GM12891 (cell line): Measurements from ENCODE around the gene RNF167.

ENCODE experiments used
- DNase-seq: peaks from one replicate; pipeline ENCODE4 v3.0.0; 2011; ENCODE audit warnings: low spot score; ENCODE audit not compliant: insufficient read length
- FAIRE-seq: peaks from 2 replicates; lab custom pipeline; 2011; peaks lifted over from hg19 to GRCh38; lab: Jason Lieb, UNC
- PAX5 ChIP-seq: IDR thresholded peaks from 2 replicates; pipeline ENCODE4 v1.6.1; 2011; ENCODE audit warnings: low read length, moderate library complexity, mild to moderate bottlenecking; ENCODE audit not compliant: insufficient read depth, severe bottlenecking
- POLR2A ChIP-seq: IDR thresholded peaks from 2 replicates; pipeline ENCODE4 v1.6.1; 2011; ENCODE audit warnings: low read depth, low read length, control low read depth
- POLR2AphosphoS5 ChIP-seq: IDR thresholded peaks from 2 replicates; pipeline ENCODE4 v1.6.1; 2011; ENCODE audit warnings: low read depth, low read length, control low read depth
- POU2F2 ChIP-seq: IDR thresholded peaks from 2 replicates; pipeline ENCODE4 v1.6.1; 2011; ENCODE audit warnings: low read depth, mild to moderate bottlenecking, control low read depth, low read length, moderate library complexity
- SPI1 ChIP-seq: IDR thresholded peaks from 2 replicates; pipeline ENCODE4 v1.6.1; 2011; ENCODE audit warnings: low read depth, low read length, control low read depth
- TAF1 ChIP-seq: IDR thresholded peaks from 2 replicates; pipeline ENCODE4 v1.6.1; 2011; ENCODE audit warnings: low read depth, low read length, control low read depth

Gene RNF167

GRCh38 chr17:4944554-4945175, 4.6 kb downstream of the RNF167 start:
- DNase-seq (no peak), FAIRE-seq (no peak)
- TF ChIP-seq PAX5 (no peak), TAF1 (peak; percentile 17), SPI1 (peak; percentile 7; the same call in 1 of the 2 replicates), POLR2AphosphoS5 (peak; percentile 92), POLR2A (peak; percentile 84), POU2F2 (peak; percentile 96)

- FAIRE-seq (peak; percentile 94), DNase-seq (no peak)
- TF ChIP-seq POLR2A: peak; percentile 80
- peak; percentile 34 for TF ChIP-seq POLR2AphosphoS5
- TF ChIP-seq TAF1: peak; percentile 10
- TF ChIP-seq PAX5: no peak
- TF ChIP-seq SPI1: no peak
- peak; percentile 87; the same call in 1 of the 2 replicates for TF ChIP-seq POU2F2
Observed at GRCh38 chr17:4945176-4945943, 5.3 kb downstream of the RNF167 start.

GRCh38 chr17:4945944-4946280, 5.8 kb downstream of the RNF167 start:
- no peak for DNase-seq
- TF ChIP-seq POLR2A: peak; percentile 6; the same call in 1 of the 2 replicates
- peak; percentile 43; the same call in 1 of the 2 replicates for TF ChIP-seq POLR2AphosphoS5
- TF ChIP-seq POU2F2: peak; percentile 26; the same call in 1 of the 2 replicates
- no peak for TF ChIP-seq PAX5

GRCh38 chr17:4946312-4946976, 6.4 kb downstream of the RNF167 start:
- DNase-seq: no peak
- TF ChIP-seq POLR2A (peak; percentile 21), SPI1 (peak; percentile 93), TAF1 (no peak), POLR2AphosphoS5 (peak; percentile 16; the same call in 1 of the 2 replicates), POU2F2 (no peak)
- peak; percentile 74 for FAIRE-seq

More at GRCh38 chr17:4945944-4946280, 5.8 kb downstream of the RNF167 start:
- FAIRE-seq: no peak

GRCh38 chr17:4947010-4947410, 6.9 kb downstream of the RNF167 start:
- FAIRE-seq (no peak), DNase-seq (no peak)
- TF ChIP-seq POLR2AphosphoS5 (peak; percentile 26; the same call in 1 of the 2 replicates), TAF1 (0 out of 2 replicates have a peak, but pooled peaks have one; percentile 14), SPI1 (peak; percentile 56), PAX5 (no peak), POU2F2 (0 out of 2 replicates have a peak, but pooled peaks have one; percentile 12), POLR2A (0 out of 2 replicates have a peak, but pooled peaks have one; percentile 36)

GRCh38 chr17:4947411-4948165, 7.5 kb downstream of the RNF167 start:
- FAIRE-seq: no peak
- peak; percentile 53 for DNase-seq
- TF ChIP-seq PAX5: no peak
- TF ChIP-seq SPI1: peak; percentile 22; the same call in 1 of the 2 replicates
- TF ChIP-seq POLR2AphosphoS5: peak; percentile 51; the same call in 1 of the 2 replicates
- no peak for TF ChIP-seq POU2F2
- TF ChIP-seq TAF1: peak; percentile 45; the same call in 1 of the 2 replicates
- TF ChIP-seq POLR2A: 0 out of 2 replicates have a peak, but pooled peaks have one; percentile 36

GRCh38 chr17:4948166-4948930, 8.3 kb downstream of the RNF167 start, which contains the start of gene PFN1:
PFN1 (minus strand) TSS chr17:4948530; CDS start chr17:4948394, 136 bp downstream.
- FAIRE-seq: peak; percentile 93
- peak; percentile 75 for DNase-seq
- TF ChIP-seq POU2F2: peak; percentile 55; the same call in 1 of the 2 replicates
- TF ChIP-seq TAF1: peak; percentile 86
- no peak for TF ChIP-seq SPI1
- peak; percentile 33 for TF ChIP-seq PAX5
- TF ChIP-seq POLR2AphosphoS5: peak; percentile 83
- TF ChIP-seq POLR2A: peak; percentile 94

GRCh38 chr17:4948931-4949320, 8.9 kb downstream of the RNF167 start:
- DNase-seq (peak; percentile 84), FAIRE-seq (no peak)
- TF ChIP-seq POU2F2 (no peak), POLR2AphosphoS5 (no peak; the same call in 1 of the 2 replicates), PAX5 (no peak), POLR2A (no peak), SPI1 (no peak), TAF1 (peak; percentile 54; the same call in 1 of the 2 replicates)
